HG03442 (cell line): Measurements from ENCODE around the gene HMG20B.
A peak's percentile ranks its signal among the peaks of the same experiment; 100 is the strongest.
"Not testable (repeated sequence)": the region's sequence is repeated elsewhere in the genome, so short reads cannot be mapped to it uniquely, and the experiment has no call there.

Experiments
- ATAC-seq: cut with Tn5 transposase; IDR thresholded peaks from one replicate; pipeline ENCODE4 v1.9.1; 2021; ENCODE audit warnings: mild to moderate bottlenecking, moderate library complexity; ENCODE audit not compliant: unreplicated experiment

Gene HMG20B

DNA sequence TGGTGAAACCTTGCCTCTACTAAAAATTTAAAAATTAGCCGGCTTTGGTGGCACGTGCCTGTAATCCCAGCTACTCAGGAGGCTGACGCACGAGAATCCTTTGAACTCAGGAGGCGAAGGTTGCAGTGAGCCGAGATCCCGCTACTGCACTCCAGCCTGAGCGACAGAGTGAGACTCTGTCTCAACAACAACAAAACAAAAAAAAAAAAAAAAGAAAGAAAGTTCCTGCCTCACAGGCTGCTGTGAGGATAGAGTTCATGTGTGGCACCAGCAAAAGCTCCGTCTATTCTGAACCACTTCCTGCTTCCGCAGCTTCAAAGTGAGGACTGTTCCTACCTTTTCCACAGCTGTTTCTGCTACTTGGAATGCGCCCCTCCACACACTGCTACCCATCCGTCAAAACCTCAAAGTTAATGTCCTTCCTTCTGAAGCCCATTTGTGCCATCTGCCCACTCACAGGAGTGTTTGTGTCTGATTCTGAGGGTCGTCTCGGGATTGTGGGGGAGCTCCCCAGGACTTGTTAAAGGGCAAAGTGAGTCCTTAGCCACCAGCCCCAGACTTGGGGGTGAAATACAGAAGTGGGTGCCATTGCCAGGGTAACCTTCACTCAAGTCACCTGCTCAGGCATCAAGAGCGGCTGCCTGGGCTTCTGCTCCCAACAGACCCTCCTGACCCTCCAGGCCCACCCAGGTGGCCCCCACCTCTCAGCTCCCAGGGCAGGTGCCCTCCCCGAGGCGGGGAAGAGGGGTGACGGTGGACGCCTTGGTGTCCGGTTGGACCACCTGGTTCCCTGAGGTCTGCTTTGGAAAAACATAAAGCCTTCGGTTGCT lies 18.3 kb upstream of the HMG20B start:
- no peak for ATAC-seq

DNA sequence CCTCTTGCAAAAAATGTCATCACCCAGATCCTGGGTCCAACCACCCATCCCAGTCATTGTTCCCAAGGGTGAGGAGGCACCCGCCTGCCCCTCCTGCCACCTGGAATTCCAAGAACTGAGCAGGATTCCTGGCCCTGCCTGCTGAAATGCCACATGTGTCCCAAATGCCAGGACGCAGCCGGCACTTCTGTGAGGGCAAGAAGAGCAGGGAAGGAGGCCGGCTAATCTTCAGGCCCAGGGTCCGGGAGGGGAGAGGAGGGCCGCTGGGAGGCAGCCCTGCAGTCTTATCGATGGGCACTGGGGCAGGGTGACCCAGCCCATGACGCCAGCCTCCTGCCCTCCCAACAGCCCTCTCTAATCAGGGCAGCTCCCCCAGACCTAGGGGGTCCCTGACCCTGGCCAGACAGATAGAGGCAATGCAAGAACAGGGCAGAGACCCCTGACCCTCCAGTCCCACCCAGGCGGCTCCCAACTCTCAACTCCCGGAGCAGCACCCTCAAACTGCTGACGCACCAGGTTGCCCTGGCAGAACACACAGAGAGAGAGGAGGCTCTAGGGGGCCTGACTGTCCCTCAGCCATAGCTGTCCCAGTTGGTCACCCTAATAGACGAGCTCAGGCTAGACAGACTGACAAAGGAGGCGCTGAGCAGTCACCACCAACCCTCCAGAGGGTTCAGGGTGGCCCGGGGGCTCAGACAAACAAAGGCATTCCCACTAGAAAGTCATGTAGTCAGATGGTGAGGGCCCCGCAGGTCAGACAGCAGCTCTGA lies 16.9 kb upstream of the HMG20B start:
- ATAC-seq: no peak

- no peak for ATAC-seq
Measured at GRCh38 chr19:3556423-3556977, 16.2 kb upstream of the HMG20B start.

DNA sequence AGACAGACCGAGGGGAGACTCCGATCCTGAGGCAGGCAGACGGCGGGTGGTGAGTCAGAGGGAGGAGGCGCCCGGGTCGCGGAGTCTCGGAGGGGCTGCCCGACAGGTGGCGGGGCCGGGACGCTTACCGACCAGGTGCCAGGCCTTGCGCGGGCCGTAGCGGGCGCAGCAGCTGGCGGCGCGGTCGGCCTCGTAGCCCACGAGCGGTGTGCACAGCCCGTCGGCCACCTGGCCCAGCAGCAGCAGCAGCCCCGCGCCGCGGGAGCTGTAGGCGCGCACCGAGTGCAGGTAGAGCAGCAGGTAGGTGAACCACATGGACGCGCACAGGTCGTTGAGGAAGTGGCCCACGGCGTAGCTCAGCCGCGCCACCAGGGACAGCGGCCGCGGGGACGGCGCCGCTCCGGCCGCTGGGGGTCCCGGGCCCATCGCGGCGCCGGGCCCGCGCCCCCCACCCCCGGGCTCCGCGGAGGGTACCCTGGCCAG lies 15.7 kb upstream of the HMG20B start:
- peak; percentile 26 for ATAC-seq

GRCh38 chr19:3557461-3558248 lies 15.1 kb upstream of the HMG20B start, which contains the start of gene MFSD12:
TSS of gene MFSD12 (minus strand) at chr19:3557586. CDS start at chr19:3557403, 183 bp downstream.
- ATAC-seq: peak; percentile 79

DNA sequence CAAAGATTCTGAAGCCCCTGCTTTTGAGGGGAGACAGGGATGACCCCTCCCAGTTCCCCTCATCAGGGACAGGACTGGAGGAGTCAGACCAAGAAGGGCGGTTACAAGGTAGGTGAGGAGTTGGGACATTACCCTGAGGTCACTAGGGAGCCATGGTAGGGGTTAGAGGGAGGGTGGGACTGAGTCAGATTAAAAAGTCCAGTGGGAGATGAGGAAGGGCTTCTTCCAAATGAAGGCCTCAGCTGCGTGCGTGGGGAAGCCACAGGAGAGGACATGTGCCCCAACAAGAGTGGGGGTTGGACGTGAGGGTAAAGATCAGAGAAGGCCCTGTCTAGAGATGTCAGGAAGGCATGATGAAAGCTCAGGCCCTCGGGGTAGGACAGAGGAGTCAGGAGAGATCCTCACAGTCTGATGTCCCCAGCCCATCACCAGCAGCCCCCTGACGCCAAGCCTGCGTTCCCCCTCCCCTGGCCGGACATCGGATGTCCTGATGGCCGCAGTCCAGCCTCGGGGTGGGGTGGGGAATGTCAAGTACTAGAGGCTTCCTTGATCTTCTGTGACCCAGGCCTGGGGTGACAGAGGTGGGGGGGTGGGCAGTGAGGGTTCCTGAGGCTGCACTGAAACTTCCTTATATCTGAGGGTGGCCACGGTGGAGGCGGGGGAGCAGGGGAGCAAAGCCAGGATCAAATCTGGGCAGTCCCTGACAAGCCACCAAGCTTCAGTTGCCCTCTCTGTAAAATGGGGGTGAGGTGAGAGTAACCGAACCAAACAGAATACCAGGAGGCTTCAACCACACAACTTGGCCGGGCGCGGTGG lies 8.8 kb upstream of the HMG20B start:
- ATAC-seq: no peak

GRCh38 chr19:3565139-3565538 lies 7.6 kb upstream of the HMG20B start:
- ATAC-seq: no peak

DNA sequence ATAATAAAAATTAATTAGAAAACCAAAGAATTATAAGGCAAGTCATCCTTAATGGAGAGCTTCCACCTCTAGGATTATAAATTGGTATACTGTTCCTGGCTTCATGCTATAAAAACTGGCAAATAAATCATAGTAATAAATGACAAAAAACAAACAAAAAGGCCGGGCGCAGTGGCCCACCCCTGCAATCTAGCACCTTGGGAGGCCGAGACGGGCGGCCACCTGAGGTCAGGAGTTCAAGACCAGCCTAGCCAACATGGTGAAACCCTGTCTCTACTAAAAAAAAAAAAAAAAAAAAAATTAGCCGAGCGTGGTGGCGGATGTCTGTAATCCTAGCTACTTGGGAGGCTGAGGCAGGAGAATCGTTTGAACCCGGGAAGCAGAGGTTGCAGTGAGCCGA lies 2.7 kb upstream of the HMG20B start:
- ATAC-seq: not testable (repeated sequence)

GRCh38 chr19:3570606-3571011 lies 2.1 kb upstream of the HMG20B start:
- ATAC-seq: no peak

DNA sequence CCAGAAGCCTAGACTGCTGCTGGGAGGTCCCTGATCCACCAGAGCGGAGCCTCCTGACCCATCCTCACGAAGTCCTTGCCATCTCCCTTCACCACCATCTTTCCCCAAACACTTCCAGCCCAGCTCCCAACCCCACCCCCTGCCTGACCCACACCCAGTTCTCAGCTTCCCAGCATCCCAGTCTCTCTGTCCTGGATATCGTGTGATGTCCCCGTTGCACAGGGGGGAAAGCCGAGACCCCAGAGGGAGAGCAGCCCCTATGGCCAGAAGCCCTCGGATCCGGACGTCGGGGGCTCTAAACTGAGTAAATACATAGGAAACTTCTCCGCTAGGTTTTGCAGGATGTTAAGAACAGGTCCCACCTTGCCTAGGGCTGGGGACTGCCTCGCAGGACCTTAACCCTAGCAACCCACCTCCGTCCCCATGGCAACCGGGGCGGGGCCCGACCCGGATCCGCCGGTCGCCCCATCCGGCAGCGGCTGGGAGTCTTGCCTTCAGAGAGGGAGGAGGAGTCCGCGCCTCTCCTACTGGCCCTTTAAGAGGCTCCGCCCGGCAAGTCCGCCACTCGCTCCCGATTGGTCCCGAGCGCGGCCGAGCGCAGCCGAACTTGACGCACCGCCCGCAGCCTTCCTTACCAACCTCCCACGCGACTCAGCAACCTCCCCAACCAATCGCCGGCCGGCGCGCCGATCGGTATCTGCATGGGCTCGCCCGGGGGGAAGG lies 451 bp upstream of the HMG20B start:
- peak; percentile 86 for ATAC-seq

GRCh38 chr19:3573162-3573857 lies 566 bp downstream of the HMG20B start:
- peak; percentile 2 for ATAC-seq

- ATAC-seq: peak; percentile 32
Measured at GRCh38 chr19:3573858-3574637, 1.3 kb downstream of the HMG20B start.

- no peak for ATAC-seq
Measured at GRCh38 chr19:3575260-3575741, 2.6 kb downstream of the HMG20B start.

DNA sequence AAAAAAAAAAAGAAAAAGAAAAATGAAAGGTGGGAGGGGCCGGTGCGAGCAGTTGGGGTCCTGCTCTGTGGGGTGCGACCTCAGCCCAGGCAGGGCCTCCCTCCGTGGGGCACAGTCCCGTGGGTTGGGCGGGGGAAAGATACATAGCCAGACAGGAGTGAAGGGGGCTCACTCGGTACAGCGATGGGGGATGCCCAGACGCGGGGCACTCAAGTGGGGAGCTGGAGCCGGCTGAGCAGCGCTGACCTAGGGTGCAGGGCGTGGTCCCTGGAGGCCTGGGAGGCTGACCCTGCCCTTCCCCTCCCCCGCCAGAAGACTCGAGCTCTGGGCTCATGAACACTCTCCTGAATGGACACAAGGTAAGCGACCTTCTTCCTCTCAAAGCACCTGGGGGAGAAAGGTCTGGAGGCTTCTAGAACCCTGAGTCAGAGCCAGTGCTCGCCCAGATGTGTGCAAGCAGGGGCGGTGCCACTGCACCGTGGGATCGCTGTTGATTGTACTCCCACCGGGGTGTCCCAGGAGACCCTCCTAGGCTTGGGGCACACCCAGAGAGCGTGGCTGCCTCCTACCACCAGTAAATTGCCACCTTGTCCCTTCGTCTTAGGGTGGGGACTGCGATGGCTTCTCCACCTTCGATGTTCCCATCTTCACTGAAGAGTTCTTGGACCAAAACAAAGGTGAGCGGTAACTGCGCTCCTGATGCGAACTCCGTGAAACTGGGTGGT lies 3.4 kb downstream of the HMG20B start:
- ATAC-seq: no peak

DNA sequence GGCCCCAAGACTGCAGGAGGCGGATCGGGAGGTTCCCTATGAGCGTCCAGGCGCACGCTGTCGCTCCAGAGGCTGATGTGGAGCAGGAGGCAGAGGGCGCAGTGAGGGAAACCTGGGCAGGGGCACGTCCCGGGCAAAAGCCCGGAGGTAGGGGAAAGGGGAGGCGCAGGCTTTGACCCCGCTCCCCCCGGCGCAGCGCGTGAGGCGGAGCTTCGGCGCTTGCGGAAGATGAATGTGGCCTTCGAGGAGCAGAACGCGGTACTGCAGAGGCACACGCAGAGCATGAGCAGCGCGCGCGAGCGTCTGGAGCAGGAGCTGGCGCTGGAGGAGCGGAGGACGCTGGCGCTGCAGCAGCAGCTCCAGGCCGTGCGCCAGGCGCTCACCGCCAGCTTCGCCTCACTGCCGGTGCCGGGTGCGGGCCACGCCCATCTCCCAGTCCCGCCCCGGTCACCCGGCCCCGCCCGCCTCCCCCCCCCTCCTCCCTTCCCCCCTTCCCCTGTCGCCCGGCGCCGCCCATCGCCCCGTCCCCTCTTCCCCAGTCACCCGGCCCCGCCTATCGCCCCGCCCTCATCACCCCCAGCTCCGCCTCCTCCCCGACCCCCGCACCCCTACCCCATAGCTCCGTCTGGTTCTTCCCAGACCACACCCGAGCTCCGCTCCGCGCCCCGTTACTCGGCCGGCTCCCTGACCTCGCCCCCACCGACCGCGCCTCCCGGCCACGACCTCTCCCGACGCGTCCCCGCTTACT lies 4.1 kb downstream of the HMG20B start:
- ATAC-seq: no peak

DNA sequence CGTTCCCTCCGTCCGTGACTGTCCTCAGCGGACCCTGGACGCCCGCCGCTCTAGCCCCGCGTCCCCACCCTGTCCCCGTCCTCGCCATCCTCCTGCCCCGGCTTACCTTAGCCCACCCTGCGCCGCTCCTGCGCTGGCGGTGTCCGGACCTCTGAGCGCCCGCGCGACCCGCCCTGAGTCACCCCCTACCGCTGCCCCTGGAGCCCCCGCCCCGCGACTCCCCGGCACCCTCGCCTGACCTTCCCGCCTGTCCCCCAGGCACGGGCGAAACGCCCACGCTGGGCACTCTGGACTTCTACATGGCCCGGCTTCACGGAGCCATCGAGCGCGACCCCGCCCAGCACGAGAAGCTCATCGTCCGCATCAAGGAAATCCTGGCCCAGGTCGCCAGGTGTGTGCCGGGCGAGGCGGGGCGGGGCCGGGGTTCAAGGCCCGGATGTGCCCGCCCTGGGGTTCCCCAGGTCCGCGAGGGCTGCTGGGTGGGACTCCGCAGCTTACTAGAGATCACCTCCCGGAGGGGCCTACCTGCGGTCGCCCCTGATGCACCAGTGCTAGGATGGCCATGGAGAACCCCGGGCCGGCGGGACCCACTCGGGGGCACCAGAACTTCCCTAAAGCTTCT lies 5.1 kb downstream of the HMG20B start:
- no peak for ATAC-seq
